ENCODE measurements around the gene LSG1.

DNA sequence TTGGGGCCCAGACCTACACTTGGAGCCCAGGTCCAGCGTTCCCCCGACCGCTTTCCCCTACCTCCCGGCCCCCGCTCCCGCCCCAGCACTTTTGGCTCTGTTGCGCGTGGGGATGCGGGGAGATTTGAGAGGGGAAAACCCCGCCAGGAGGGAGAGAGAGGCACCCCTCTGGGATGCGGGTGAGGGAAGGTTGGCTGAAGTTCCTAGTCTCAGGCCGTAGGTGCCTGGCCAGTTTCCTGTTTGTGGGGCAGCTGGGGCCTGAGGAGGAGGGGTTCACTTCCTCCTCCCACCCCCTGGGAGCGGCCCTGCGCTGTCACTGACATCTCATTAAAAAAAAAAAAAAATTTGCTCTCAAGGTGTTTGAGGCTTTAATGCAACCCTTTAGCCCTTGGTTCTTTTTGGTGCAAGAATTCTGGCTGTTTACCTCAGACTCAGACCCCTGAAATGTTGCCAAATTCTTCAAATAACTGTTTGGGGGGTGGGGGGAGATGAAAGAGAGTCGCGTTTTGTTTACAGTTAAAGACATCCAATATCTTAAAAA lies 16.3 kb upstream of the LSG1 start:
- no peak for TF ChIP-seq EZH2phosphoT487 (IDR thresholded peaks at IDR 0.05; ENCODE audit: borderline replicate concordance)
- TF ChIP-seq, protein P1, sequence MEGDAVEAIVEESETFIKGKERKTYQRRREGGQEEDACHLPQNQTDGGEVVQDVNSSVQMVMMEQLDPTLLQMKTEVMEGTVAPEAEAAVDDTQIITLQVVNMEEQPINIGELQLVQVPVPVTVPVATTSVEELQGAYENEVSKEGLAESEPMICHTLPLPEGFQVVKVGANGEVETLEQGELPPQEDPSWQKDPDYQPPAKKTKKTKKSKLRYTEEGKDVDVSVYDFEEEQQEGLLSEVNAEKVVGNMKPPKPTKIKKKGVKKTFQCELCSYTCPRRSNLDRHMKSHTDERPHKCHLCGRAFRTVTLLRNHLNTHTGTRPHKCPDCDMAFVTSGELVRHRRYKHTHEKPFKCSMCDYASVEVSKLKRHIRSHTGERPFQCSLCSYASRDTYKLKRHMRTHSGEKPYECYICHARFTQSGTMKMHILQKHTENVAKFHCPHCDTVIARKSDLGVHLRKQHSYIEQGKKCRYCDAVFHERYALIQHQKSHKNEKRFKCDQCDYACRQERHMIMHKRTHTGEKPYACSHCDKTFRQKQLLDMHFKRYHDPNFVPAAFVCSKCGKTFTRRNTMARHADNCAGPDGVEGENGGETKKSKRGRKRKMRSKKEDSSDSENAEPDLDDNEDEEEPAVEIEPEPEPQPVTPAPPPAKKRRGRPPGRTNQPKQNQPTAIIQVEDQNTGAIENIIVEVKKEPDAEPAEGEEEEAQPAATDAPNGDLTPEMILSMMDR (IDR thresholded peaks at IDR 0.05 in 2 of 3, conservative IDR thresholded peaks at IDR 0.05 in 1 of 3; ENCODE audit: borderline replicate concordance in 1 of 3, insufficient read depth in 1 of 3, low read depth in 2 of 3, low read length in 2 of 3) = no peak
- TF ChIP-seq POLR2AphosphoS5 (IDR thresholded peaks at IDR 0.05; ENCODE audit: low read depth, low read length) = no peak
- no peak for TF ChIP-seq EGR1 (IDR thresholded peaks at IDR 0.05; ENCODE audit: low read depth)
- no peak for TF ChIP-seq TCF7L2 (IDR thresholded peaks at IDR 0.05; ENCODE audit: borderline replicate concordance, extremely low read depth, insufficient read depth, insufficient read length)
- no peak for TF ChIP-seq EZH2 (IDR thresholded peaks at IDR 0.05)
- no peak for TF ChIP-seq ZNF274 (IDR thresholded peaks at IDR 0.05; ENCODE audit: low read depth, low read length)
- TF ChIP-seq POLR2A (IDR thresholded peaks at IDR 0.05; ENCODE audit: borderline replicate concordance, extremely low read depth, insufficient read depth, insufficient read length) = no peak

All from HCT116 (cell line).